Skin of body (tissue), 2 donors: ENCODE data around the gene CWC27. TPM values are rescaled to one million over a fixed set of nuclear protein-coding genes. Genes with fewer than 3 reads are reported as not detected.
"Not testable (repeated sequence)": the region's sequence is repeated elsewhere in the genome, so short reads cannot be mapped to it uniquely, and the experiment has no call there.

ENCODE experiments used
- DNase-seq: peaks from one replicate; lab custom pipeline; 2025; lab: John Stamatoyannopoulos, UW
- total RNA-seq: library from RNA; depleted of rRNA; stranded (reverse); fragments of >200 nt; gene quantifications from one replicate; pipeline ENCODE4 v1.2.3, GENCODE V29; 2014

Gene CWC27
- total RNA-seq, 1 donor from 2014 or later, result 16.9 TPM

- DNase-seq, result no peak
Observed at GRCh38 chr5:64921386-64921785, 152.7 kb downstream of the CWC27 start.

- no peak for DNase-seq
Observed at GRCh38 chr5:64923151-64923685, 154.5 kb downstream of the CWC27 start.

- no peak for DNase-seq
Observed at GRCh38 chr5:64925123-64925522, 156.4 kb downstream of the CWC27 start.

- no peak for DNase-seq
Observed at GRCh38 chr5:64929833-64930232, 161.1 kb downstream of the CWC27 start.

GRCh38 chr5:64930672-64931318 is 162.1 kb downstream of the CWC27 start:
- DNase-seq, result no peak

- not testable (repeated sequence) for DNase-seq
Observed at GRCh38 chr5:64939422-64939771, 170.7 kb downstream of the CWC27 start.

GRCh38 chr5:64939772-64940510 is 171.2 kb downstream of the CWC27 start:
- no peak for DNase-seq

- no peak for DNase-seq
Observed at GRCh38 chr5:64942460-64942859, 173.7 kb downstream of the CWC27 start.

- no peak for DNase-seq
Observed at GRCh38 chr5:64944868-64945267, 176.1 kb downstream of the CWC27 start.

GRCh38 chr5:64947031-64947430 is 178.3 kb downstream of the CWC27 start:
- DNase-seq, result no peak

GRCh38 chr5:64947801-64948200 is 179.1 kb downstream of the CWC27 start:
- no peak for DNase-seq

GRCh38 chr5:64949331-64949730 is 180.6 kb downstream of the CWC27 start:
- DNase-seq, result no peak

GRCh38 chr5:64952951-64953673 is 184.4 kb downstream of the CWC27 start:
- no peak for DNase-seq

- no peak for DNase-seq
Observed at GRCh38 chr5:64954518-64954917, 185.8 kb downstream of the CWC27 start.

- no peak for DNase-seq
Observed at GRCh38 chr5:64958757-64959391, 190.1 kb downstream of the CWC27 start.

GRCh38 chr5:64963278-64963677 is 194.5 kb downstream of the CWC27 start:
- no peak for DNase-seq

- no peak for DNase-seq
Observed at GRCh38 chr5:64968591-64969110, 199.9 kb downstream of the CWC27 start.

GRCh38 chr5:64969578-64969977 is 200.8 kb downstream of the CWC27 start:
- DNase-seq, result no peak

- DNase-seq, result no peak
Observed at GRCh38 chr5:64971513-64971912, 202.8 kb downstream of the CWC27 start.

- DNase-seq, result no peak
Observed at GRCh38 chr5:64971990-64972389, 203.3 kb downstream of the CWC27 start.

- DNase-seq, result no peak
Observed at GRCh38 chr5:64972591-64972990, 203.9 kb downstream of the CWC27 start.

- no peak for DNase-seq
Observed at GRCh38 chr5:64973215-64973614, 204.5 kb downstream of the CWC27 start.
